GM10266 (cell line): Measurements from ENCODE around the gene MRPL28.
"Not testable (repeated sequence)": the region's sequence is repeated elsewhere in the genome, so short reads cannot be mapped to it uniquely, and the experiment has no call there.

Source experiments
- DNase-seq: peaks from one replicate; pipeline ENCODE4 v3.0.0; 2012; ENCODE audit errors: extremely low spot score
- TF ChIP-seq, protein P1 (sequence below): IDR thresholded peaks from 2 replicates; pipeline ENCODE4 v1.5.1; 2012; ENCODE audit warnings: mild to moderate bottlenecking, low read depth; ENCODE audit not compliant: control insufficient read depth, insufficient read depth; ENCODE audit errors: missing control alignments

MRPL28 gene

DNA sequence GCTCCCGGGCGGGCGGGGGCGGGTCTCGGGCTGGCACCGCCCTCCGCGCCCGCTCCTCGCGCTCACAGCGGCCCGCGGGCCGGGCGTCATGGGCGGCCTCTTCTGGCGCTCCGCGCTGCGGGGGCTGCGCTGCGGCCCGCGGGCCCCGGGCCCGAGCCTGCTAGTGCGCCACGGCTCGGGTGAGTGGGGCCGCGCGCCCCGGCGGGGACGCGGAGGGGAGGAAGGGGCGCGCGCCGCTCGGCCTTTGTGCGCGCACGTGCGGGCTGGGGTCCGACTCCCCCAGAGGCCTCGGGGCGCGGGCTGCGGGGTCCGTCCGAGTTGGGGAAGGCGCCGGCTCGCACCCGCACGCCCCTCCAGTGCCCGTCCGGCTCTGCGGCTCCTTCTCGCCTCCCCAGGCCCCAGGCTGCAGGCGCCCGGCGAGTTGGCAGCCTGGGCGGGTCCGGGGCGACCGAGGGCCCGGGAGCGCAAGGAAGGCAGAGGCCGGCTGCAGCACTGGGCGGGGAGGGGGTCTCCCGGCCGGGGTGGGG lies 26.9 kb upstream of the MRPL28 start, which contains the start of gene NME4:
Gene NME4 (plus strand): TSS at position 65 of the 527 bp plus-strand sequence. CDS start 24 bp downstream, at position 89.
- DNase-seq = peak; percentile 80
- TF ChIP-seq, protein P1, sequence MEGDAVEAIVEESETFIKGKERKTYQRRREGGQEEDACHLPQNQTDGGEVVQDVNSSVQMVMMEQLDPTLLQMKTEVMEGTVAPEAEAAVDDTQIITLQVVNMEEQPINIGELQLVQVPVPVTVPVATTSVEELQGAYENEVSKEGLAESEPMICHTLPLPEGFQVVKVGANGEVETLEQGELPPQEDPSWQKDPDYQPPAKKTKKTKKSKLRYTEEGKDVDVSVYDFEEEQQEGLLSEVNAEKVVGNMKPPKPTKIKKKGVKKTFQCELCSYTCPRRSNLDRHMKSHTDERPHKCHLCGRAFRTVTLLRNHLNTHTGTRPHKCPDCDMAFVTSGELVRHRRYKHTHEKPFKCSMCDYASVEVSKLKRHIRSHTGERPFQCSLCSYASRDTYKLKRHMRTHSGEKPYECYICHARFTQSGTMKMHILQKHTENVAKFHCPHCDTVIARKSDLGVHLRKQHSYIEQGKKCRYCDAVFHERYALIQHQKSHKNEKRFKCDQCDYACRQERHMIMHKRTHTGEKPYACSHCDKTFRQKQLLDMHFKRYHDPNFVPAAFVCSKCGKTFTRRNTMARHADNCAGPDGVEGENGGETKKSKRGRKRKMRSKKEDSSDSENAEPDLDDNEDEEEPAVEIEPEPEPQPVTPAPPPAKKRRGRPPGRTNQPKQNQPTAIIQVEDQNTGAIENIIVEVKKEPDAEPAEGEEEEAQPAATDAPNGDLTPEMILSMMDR = no peak

DNA sequence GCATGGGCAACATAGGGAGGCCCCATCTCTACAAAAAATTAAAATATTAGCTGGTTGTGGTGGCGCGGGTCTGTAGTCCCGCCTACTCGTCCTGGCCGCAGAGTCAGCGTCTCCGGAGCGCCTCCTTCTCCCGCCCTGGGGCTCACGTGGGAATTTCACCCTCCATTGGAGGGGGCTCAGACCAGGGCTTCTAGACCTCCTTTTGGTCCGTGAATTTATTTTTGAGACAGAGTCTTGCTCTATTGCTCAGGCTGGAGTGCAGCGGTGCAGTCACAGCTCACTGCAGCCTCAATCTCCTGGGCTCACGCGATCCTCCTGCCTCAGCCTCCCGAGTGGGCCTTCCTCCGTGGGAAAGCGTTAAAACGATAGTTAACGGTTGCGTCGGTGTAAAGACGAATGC lies 26.3 kb upstream of the MRPL28 start:
- peak; percentile 71 for DNase-seq
- TF ChIP-seq, protein P1 = no peak

DNA sequence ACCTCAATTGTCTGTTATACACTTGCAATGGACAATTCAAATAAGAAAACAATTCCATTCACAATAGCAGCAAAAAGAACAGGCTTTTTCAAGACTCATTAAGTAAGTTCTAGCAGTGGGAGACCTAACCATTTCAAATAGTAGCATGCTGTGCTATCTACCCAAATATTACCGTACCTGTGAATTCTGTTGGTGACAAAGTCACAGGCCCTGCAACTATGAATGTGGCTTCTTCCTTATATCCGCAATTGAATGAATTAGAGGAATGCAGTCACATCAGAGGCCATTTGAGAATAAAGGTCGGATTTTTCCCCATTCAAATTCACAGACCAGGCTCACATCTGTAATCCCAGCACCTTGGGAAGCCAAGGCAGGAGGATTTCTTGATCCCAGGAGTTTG lies 25.9 kb upstream of the MRPL28 start:
- DNase-seq = no peak
- TF ChIP-seq, protein P1 = no peak

- no peak for DNase-seq
- TF ChIP-seq, protein P1 = no peak
These were observed 22.2 kb upstream of the MRPL28 start for GRCh38 chr16:392450-393030.

- TF ChIP-seq, protein P1 = peak; percentile 81
- DNase-seq = no peak
These were observed 21.6 kb upstream of the MRPL28 start for GRCh38 chr16:391885-392335.

- TF ChIP-seq, protein P1 = no peak
- no peak for DNase-seq
These were observed 19.0 kb upstream of the MRPL28 start for GRCh38 chr16:389352-389751.

DNA sequence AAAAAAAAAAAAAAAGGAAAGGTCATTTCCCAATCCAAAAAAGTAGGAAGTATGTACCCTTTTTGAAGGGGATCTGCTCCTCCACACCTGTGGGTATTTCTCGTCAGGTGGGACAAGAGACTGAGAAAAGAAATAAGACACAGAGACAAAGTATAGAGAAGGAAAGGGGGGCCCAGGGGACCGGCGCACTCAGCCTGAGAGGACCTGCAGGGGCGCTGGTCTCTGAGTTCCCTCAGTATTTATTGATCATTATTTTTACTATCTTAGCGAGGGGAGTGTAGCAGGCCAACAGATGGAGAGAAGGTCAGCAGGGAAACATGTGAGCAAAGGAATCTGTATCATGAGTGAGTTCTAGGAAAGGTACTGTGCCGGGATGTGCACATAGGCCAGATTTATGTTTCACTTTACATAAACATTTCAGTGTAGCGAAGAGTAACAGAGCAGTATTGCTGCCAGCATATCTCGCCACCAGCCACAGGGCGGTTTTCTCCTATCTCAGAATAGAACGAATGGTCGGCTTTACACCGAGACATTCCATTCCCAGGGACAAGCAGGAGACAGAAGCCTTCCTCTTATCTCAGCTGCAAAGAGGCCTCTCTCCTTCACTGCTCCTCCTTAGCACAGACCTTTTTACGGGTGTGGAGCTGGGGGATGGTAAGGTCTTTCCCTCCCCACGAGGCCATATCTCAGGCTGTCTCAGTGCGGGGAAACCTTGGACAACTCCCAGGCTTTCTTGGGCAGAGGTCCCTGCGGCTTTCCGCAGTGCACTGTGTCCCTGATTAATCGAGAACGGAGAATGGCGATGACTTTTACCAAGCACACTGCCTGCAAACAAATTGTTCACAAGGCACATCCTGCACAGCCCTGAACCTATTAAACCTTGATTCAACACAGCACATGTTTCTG lies 17.7 kb upstream of the MRPL28 start:
- DNase-seq = not testable (repeated sequence)
